SU-DHL-6 (cell line): ENCODE measurements around the gene MLST8.

Source experiments
- H2AFZ ChIP-seq: fragments of 200-600 bp; sonication (generic); 2 replicates; pipeline ENCODE4 v1.6.1; 2014; ENCODE audit warnings: low read depth, mild to moderate bottlenecking, moderate library complexity, mixed read lengths, antibody characterized with exemption, low read length; ENCODE audit not compliant: severe bottlenecking
- H3F3A ChIP-seq: fragments of 200-600 bp; shearing (Covaris generic); 2 replicates; pipeline ENCODE4 v1.6.0; 2016; ENCODE audit warnings: antibody characterized with exemption, mild to moderate bottlenecking; ENCODE audit not compliant: insufficient read depth
- H3K27ac ChIP-seq: fragments of 200-600 bp; sonication (generic); 2 replicates; pipeline ENCODE4 v1.5.1; 2016; ENCODE audit warnings: low read depth, mild to moderate bottlenecking, low read length, moderate library complexity, mixed read lengths
- H3K27me3 ChIP-seq: fragments of 200-600 bp; sonication (generic), shearing (Covaris generic); 2 replicates; pipeline ENCODE4 v1.6.0; 2014; ENCODE audit warnings: mild to moderate bottlenecking, low read length
- H3K36me3 ChIP-seq: fragments of 200-600 bp; sonication (generic); 2 replicates; pipeline ENCODE4 v1.6.1; 2014; ENCODE audit warnings: mild to moderate bottlenecking, low read length, mixed read lengths
- H3K4me2 ChIP-seq: fragments of 300-600, 200-600 bp; shearing (Covaris generic), sonication (generic); 2 replicates; pipeline ENCODE4 v1.6.0; 2014; ENCODE audit warnings: low read length, low read depth, mild to moderate bottlenecking; ENCODE audit not compliant: poor library complexity, severe bottlenecking
- H3K4me3 ChIP-seq: fragments of 200-600 bp; sonication (generic); 2 replicates; pipeline ENCODE4 v1.5.1; 2014; ENCODE audit warnings: antibody characterized with exemption, low read length, mild to moderate bottlenecking, mixed read lengths; ENCODE audit not compliant: insufficient read depth, poor library complexity, severe bottlenecking
- H3K79me2 ChIP-seq: fragments of 200-600 bp; sonication (generic); 2 replicates; pipeline ENCODE4 v1.6.1; 2014; ENCODE audit warnings: mild to moderate bottlenecking, low read length, moderate library complexity; ENCODE audit not compliant: insufficient read depth
- H3K9ac ChIP-seq: fragments of 200-600 bp; sonication (generic); 2 replicates; pipeline ENCODE4 v1.7.0; 2014; ENCODE audit warnings: mild to moderate bottlenecking, low read length
- H3K9me2 ChIP-seq: fragments of 200-600 bp; sonication (generic); replicated peaks from 2 replicates; pipeline ENCODE4 v1.6.1; 2014; ENCODE audit warnings: low read length; ENCODE audit not compliant: insufficient read depth
- H3K9me3 ChIP-seq: fragments of 200-600 bp; sonication (generic); 2 replicates; pipeline ENCODE4 v1.6.1; 2014; ENCODE audit warnings: low read length, mixed read lengths; ENCODE audit not compliant: insufficient read depth
- H4K20me1 ChIP-seq: fragments of 200-600 bp; sonication (generic); 2 replicates; pipeline ENCODE4 v1.6.1; 2014; ENCODE audit warnings: low read depth, mild to moderate bottlenecking, antibody characterized with exemption, low read length, moderate library complexity, mixed read lengths
- EZH2phosphoT487 ChIP-seq: fragments of 200-600 bp; sonication (generic), shearing (Covaris generic); conservative IDR thresholded peaks from 2 replicates; pipeline ENCODE4 v1.6.1; 2018; ENCODE audit warnings: mild to moderate bottlenecking, antibody characterized with exemption, low read length, moderate library complexity, mixed read lengths
- TF ChIP-seq, protein P1 (sequence below): fragments of 200-600 bp; sonication (generic); IDR thresholded peaks from one replicate; pipeline ENCODE4 v1.5.1; 2017; ENCODE audit warnings: antibody characterized with exemption, mild to moderate bottlenecking, low read length, moderate library complexity; ENCODE audit not compliant: insufficient read depth, poor library complexity, severe bottlenecking

Gene MLST8

GRCh38 chr16:2167068-2167638 lies 38.1 kb upstream of the MLST8 start:
- Histone ChIP-seq H3K9ac (no peak overlapping the region), H2AFZ (no peak overlapping the region), H4K20me1 (no peaks in the 10 kb centered on the region), H3K27me3 (no peaks in the 10 kb centered on the region), H3K4me3 (no peak overlapping the region), H3K9me2 (no peaks in the 10 kb centered on the region), H3K36me3 (no peaks in the 10 kb centered on the region), H3K4me2 (no peak overlapping the region), H3F3A (no peaks in the 10 kb centered on the region), H3K79me2 (peaks cover 22% of the 10 kb centered on the region), H3K9me3 (no peaks in the 10 kb centered on the region), H3K27ac (no peak overlapping the region)
- TF ChIP-seq, protein P1, sequence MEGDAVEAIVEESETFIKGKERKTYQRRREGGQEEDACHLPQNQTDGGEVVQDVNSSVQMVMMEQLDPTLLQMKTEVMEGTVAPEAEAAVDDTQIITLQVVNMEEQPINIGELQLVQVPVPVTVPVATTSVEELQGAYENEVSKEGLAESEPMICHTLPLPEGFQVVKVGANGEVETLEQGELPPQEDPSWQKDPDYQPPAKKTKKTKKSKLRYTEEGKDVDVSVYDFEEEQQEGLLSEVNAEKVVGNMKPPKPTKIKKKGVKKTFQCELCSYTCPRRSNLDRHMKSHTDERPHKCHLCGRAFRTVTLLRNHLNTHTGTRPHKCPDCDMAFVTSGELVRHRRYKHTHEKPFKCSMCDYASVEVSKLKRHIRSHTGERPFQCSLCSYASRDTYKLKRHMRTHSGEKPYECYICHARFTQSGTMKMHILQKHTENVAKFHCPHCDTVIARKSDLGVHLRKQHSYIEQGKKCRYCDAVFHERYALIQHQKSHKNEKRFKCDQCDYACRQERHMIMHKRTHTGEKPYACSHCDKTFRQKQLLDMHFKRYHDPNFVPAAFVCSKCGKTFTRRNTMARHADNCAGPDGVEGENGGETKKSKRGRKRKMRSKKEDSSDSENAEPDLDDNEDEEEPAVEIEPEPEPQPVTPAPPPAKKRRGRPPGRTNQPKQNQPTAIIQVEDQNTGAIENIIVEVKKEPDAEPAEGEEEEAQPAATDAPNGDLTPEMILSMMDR = no peak

- no peak overlapping the region for H3K9ac ChIP-seq
- H2AFZ ChIP-seq = no peak overlapping the region
- H3K79me2 ChIP-seq = no peaks in the 10 kb centered on the region
- H3K9me3 ChIP-seq = no peaks in the 10 kb centered on the region
- H3K9me2 ChIP-seq = no peaks in the 10 kb centered on the region
- no peaks in the 10 kb centered on the region for H3K27me3 ChIP-seq
- H3F3A ChIP-seq = no peaks in the 10 kb centered on the region
- TF ChIP-seq, protein P1 = no peak
- TF ChIP-seq EZH2phosphoT487 = no peak
- no peaks in the 10 kb centered on the region for H3K36me3 ChIP-seq
- H3K27ac ChIP-seq = no peak overlapping the region
- no peak overlapping the region for H3K4me2 ChIP-seq
- H4K20me1 ChIP-seq = no peaks in the 10 kb centered on the region
- no peak overlapping the region for H3K4me3 ChIP-seq
Measured at GRCh38 chr16:2170080-2170479, 35.2 kb upstream of the MLST8 start.

- Histone ChIP-seq H3K9me2 (no peaks in the 10 kb centered on the region), H2AFZ (no peak overlapping the region), H3K27me3 (no peaks in the 10 kb centered on the region), H3K79me2 (no peaks in the 10 kb centered on the region), H3K27ac (no peak overlapping the region), H3F3A (no peaks in the 10 kb centered on the region), H4K20me1 (no peaks in the 10 kb centered on the region), H3K4me2 (no peak overlapping the region), H3K36me3 (no peaks in the 10 kb centered on the region), H3K9me3 (no peaks in the 10 kb centered on the region), H3K4me3 (no peak overlapping the region), H3K9ac (no peak overlapping the region)
- no peak for TF ChIP-seq EZH2phosphoT487
- TF ChIP-seq, protein P1 = no peak
Measured at GRCh38 chr16:2170587-2171435, 34.4 kb upstream of the MLST8 start.
